GM12872 (cell line): ENCODE results near the gene KRTAP6-1.

ENCODE experiments used
- CTCF ChIP-seq: IDR thresholded peaks from 3 replicates; pipeline ENCODE4 v1.5.1; 2011; ENCODE audit warnings: low read depth, mild to moderate bottlenecking, low read length, moderate library complexity; ENCODE audit not compliant: insufficient read depth

The KRTAP6-1 gene, protein sequence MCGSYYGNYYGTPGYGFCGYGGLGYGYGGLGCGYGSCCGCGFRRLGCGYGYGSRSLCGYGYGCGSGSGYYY

DNA sequence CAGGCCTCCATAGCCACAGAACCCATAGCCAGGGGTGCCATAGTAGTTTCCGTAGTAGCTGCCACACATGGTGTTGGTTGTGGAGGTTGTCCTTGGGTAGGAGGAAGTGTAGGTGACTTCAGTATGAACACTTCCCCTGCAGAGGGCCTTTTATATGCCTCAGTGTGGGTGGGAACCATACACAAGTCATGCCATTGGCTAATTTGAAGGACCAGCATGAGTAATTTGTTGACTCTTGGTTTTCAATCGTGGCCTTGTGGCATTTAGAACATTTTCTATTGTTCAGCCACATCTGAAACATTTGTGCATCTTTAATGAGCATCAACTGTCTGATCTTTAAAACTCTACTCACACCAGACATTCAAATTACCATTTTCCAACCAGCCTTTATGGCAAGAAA is at the start of gene KRTAP6-1:
Gene KRTAP6-1, minus strand, starts transcription at position 95 of the 400 bp plus-strand sequence. Its CDS starts 26 bp downstream, at position 69.
- no peak for TF ChIP-seq CTCF

DNA sequence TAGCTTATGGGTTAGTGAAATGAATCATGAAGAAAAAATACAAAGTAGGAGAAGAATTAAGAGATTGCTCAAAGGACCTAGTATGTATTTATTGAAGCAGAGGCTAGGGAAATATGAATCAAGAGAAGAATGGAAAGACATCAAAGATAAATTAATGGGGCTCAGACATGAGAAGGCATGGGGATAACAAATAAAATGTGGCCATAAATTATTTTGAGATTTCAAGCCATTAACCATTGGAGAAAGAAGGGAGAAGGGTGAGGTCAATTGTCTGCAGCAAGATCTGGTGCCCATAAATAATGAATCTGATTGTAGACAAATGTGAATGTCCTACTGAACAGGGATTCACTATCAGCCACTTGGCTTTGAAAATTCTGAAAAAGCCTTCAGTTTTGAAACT is 39.2 kb upstream of the KRTAP6-1 start:
- no peak for TF ChIP-seq CTCF

GRCh38 chr21:30646904-30647414 is 33.2 kb upstream of the KRTAP6-1 start:
- no peak for TF ChIP-seq CTCF

- no peak for TF ChIP-seq CTCF
Observed at GRCh38 chr21:30642564-30642963, 28.8 kb upstream of the KRTAP6-1 start, which contains the start of gene KRTAP20-3. Gene KRTAP20-3, plus strand, starts transcription at chr21:30642864.

- no peak for TF ChIP-seq CTCF
Observed at GRCh38 chr21:30638686-30639085, 25.0 kb upstream of the KRTAP6-1 start.

- no peak for TF ChIP-seq CTCF
Observed at GRCh38 chr21:30634906-30635305, 21.2 kb upstream of the KRTAP6-1 start, which contains the start of gene KRTAP20-2. Gene KRTAP20-2, plus strand, starts transcription at chr21:30635206. Its CDS starts 58 bp downstream, at chr21:30635264.

- no peak for TF ChIP-seq CTCF
Observed at GRCh38 chr21:30629200-30629599, 15.5 kb upstream of the KRTAP6-1 start.
